ENCODE results near the gene RMDN2. TPM values are rescaled to one million over a fixed set of nuclear protein-coding genes. Genes with fewer than 3 reads are reported as not detected.
A peak's percentile ranks its signal among the peaks of the same experiment; 100 is the strongest.

Gene RMDN2
- total RNA-seq, 4 donors from 2014 or later: 5.3 to 12.0 (median 7.8) TPM

GRCh38 chr2:37911296-37911873 is 13.7 kb upstream of the RMDN2 start:
- DNase-seq (ENCODE audit: low spot score) (no peak), ATAC-seq (ENCODE audit: low FRiP score) (no peak)
- no peak for TF ChIP-seq CTCF (IDR thresholded peaks at IDR 0.05)

DNA sequence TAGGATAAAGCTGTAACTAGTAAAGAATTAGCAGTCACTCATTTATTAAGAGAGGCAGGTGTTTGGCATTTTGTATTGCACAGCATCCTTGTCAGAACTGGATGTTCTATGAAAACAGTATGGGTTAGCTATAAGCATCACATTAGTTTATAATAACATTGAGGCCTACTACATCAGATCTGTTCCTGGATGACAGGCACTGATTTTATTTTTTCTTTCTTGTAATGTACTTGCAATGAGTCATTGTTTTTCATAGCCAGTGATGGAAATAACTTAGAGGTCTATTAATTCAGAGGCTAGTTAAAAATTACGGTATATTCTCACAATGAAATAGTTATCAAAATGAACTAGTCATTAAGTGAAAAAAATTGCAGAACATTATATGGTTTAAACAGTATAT is 13.0 kb upstream of the RMDN2 start:
- no peak for ATAC-seq (ENCODE audit: low FRiP score)
- TF ChIP-seq CTCF (IDR thresholded peaks at IDR 0.05): no peak

DNA sequence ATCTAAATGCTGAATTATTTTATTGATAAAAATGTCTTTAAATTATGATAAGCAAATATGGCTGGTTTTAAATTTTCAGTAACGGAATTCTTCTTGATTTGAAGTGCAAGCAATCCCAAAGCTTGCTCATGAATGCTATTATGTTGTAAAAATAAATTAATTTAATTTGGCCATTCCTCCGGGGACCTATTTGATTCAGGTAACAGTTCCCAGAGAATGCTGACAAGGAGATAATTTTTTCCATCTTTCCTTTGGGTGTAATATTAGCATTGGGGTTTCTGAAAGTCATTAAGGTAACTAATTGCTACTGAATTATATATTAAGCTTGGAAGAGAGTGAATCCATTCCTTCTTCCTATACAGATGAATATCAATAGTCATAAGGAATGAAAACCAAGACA is 12.5 kb upstream of the RMDN2 start:
- no peak for ATAC-seq (ENCODE audit: low FRiP score)
- no peak for TF ChIP-seq CTCF (IDR thresholded peaks at IDR 0.05)
- no peak for DNase-seq (ENCODE audit: low spot score)

More for the DNA sequence above, 13.0 kb upstream of the RMDN2 start:
- DNase-seq (ENCODE audit: low spot score): no peak

DNA sequence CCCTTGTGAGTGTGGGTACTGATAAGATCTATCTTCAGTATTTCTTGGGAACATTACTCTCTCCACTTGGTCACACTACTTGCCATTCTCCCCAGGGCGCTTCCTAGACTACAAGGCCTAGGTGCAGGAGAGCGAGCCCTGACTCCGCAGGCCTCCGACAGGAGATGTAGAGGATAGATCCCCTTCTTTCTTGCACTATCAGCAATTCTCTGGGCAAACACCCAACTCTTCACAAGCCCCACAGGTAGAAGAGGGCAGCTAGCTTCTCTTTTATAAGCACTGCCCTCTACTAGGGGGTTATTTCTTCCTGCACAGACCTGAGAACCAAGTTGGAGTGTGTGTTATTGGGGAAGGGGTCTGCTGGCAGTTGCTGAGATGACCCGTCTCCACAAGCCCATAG is 10.7 kb upstream of the RMDN2 start:
- no peak for TF ChIP-seq CTCF (IDR thresholded peaks at IDR 0.05)
- ATAC-seq (ENCODE audit: low FRiP score) (no peak), DNase-seq (ENCODE audit: low spot score) (no peak)

DNA sequence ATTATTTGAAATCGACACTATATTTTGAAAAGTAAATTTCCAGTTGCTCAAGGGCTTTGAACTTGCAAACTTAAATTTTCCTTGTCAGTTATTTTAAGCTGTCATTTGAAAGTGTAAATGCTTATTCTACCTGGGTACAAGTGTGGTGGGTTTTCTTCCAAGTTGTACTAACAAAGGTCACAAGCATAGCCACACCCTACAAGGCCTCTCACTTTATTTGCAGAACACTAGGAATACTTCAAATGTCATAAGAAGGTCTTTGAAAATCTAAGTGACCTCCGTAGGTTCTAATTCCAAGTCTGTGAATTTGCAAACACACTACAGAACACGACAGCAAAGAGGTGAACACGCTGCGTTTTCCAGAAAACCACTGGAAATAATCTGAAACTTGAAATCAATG is 9.3 kb upstream of the RMDN2 start:
- no peak for TF ChIP-seq CTCF (IDR thresholded peaks at IDR 0.05)

DNA sequence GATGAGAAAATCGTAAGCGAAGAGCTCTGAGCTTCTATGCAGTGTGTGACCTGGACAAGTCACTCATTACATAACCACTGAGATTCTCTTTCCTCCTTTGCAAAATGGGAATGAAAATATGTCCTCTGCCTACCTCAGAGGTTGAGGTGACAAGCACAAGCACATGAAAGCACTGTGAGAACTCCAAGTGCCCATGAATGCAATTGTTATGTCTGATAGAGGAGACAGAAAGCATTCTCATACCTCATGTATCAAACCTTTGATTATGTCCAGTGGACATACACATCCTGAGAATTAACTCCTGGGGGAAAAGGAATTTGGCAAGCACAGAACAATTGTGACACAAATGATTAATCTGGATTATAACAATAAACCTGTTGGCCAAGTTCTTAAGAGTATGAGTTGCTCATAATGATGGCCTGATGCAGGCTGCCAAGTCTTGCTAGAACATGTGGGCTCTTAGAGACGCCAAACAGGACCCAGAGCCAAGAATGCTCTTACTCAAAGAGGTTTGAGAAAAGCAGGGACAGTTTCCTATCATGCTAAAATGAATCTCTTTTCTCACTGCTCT is 8.5 kb upstream of the RMDN2 start:
- peak; percentile 54 for ATAC-seq (ENCODE audit: low FRiP score)
- no peak for DNase-seq (ENCODE audit: low spot score)
- no peak for TF ChIP-seq CTCF (IDR thresholded peaks at IDR 0.05)

More for the DNA sequence above, 9.3 kb upstream of the RMDN2 start:
- DNase-seq (ENCODE audit: low spot score) (no peak), ATAC-seq (ENCODE audit: low FRiP score) (no peak)

Measured in omental fat pad (tissue), 4 donors.